Measurements from ENCODE around the gene FIGLA. TPM values are rescaled to one million over a fixed set of nuclear protein-coding genes. Genes with fewer than 3 reads are reported as not detected.

Gene FIGLA
- polyA plus RNA-seq, 4 donors: not detected

DNA sequence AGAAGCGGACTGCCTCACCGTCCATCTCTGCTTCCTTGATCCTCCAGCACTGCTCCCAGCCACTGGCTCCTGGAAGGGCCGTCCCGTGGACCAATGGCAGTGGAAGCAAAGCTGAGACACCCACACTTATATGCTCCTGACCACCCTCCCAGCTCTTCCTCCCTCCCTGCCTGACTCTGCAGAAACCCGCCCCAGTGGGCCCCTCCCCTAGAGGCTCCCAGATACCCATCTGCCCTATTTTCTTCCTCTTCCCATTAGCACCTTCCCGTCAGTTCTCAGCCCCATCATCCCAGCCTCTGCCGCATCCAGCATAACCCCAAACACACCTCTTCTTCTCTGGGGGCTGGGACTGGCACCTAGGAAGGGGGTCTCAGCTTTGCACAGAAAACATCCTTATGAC lies 30.1 kb upstream of the FIGLA start, which contains the start of gene CLEC4F:
Gene CLEC4F (minus strand): TSS at position 101 of the 400 bp plus-strand sequence. CDS start 76 bp downstream, at position 25.
- no peaks in the 10 kb centered on the region for H3K9me3 ChIP-seq (ENCODE audit: control insufficient read depth in 2 of 2, insufficient read depth in 1 of 2, low read depth in 1 of 2, low read length in 1 of 2)
- no peak for FAIRE-seq
- H3K4me3 ChIP-seq (ENCODE audit: low read depth in 1 of 3, low read length in 3 of 3): no peak within 1 kb of the TSS
- H3K4me1 ChIP-seq (ENCODE audit: control insufficient read depth in 3 of 3, insufficient read depth in 2 of 3, low read depth in 1 of 3, low read length in 2 of 3): no peaks in the 10 kb centered on the region
- no peaks in the 10 kb centered on the region for H3K36me3 ChIP-seq (ENCODE audit: control insufficient read depth in 3 of 3, insufficient read depth in 2 of 3, low read depth in 1 of 3, low read length in 3 of 3)
- DNase-seq: no peak
- H3K27me3 ChIP-seq (ENCODE audit: control insufficient read depth in 3 of 3, insufficient read depth in 3 of 3, low read length in 3 of 3): peaks cover 0 to 27% (median 3%) of the 10 kb centered on the region in 3 donors
- 57 to 73% (median 63%) methylated on average over 7 of the region's 7 CpGs for WGBS, 3 donors
- no peak within 1 kb of the TSS for H3K27ac ChIP-seq (ENCODE audit: low read depth in 1 of 3, low read length in 2 of 3)

DNA sequence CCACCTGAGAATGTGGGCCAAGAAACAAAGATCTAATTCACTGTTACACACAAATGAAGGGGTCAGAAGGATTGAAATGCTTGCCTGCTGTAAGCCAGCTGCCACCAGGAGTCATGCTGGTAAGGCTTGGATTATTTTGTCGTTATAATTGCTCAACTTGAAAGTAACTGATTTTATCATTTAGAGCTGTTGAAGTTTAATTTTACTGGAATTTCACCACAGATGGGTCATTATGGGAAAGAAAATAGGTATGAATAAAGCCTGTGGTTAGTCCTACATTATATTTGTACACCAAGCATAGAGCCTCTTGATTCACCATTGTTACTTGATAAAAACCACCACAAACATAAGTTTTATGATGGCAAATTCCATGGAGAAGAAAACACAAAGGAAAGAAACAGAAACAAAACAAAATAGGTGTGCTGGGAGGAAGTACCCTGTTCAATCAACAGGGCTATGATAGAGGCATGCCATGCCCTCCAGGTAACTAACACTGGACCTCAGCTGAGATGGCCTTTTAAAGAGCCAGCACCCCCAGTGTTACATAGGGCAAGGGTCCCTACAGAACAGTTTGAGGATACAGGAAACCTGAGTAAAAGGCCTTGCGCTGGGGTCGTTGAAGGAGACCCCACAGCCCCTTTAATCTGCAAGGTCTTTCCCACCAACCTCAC lies 27.0 kb upstream of the FIGLA start:
- no peak for DNase-seq
- no peaks in the 10 kb centered on the region for H3K4me1 ChIP-seq (ENCODE audit: control insufficient read depth in 3 of 3, insufficient read depth in 2 of 3, low read depth in 1 of 3, low read length in 2 of 3)
- no peaks in the 10 kb centered on the region for H3K9me3 ChIP-seq (ENCODE audit: control insufficient read depth in 2 of 2, insufficient read depth in 1 of 2, low read depth in 1 of 2, low read length in 1 of 2)
- 69 to 82% (median 76%) methylated on average over 3 of the region's 3 CpGs for WGBS, 3 donors
- no peak overlapping the region for H3K4me3 ChIP-seq (ENCODE audit: low read depth in 1 of 3, low read length in 3 of 3)
- no peak for FAIRE-seq
- H3K27ac ChIP-seq (ENCODE audit: low read depth in 1 of 3, low read length in 2 of 3): no peak overlapping the region
- H3K36me3 ChIP-seq (ENCODE audit: control insufficient read depth in 3 of 3, insufficient read depth in 2 of 3, low read depth in 1 of 3, low read length in 3 of 3): no peaks in the 10 kb centered on the region
- peaks cover 0 to 29% (median 3%) of the 10 kb centered on the region in 3 donors for H3K27me3 ChIP-seq (ENCODE audit: control insufficient read depth in 3 of 3, insufficient read depth in 3 of 3, low read length in 3 of 3)

DNA sequence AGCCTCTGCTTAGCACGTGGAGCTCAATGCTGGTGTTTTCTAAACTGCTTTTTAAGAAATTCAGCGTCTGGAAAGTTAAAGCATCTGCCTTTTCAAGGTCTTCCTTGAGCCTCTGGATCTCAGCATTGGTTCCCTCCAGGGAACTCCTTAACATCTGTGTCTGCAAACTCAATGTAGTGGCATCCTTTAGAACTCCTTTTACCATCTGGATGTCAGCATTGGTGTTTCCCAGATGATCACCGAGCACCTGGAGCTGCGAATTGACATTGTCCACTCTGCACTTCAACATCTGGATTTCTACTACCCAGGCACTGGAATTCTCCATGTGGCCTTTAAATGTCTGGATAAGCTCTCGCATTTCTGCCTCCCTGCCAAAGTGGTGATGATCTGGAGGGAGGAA lies 26.3 kb upstream of the FIGLA start:
- DNase-seq: no peak
- no peak overlapping the region for H3K4me3 ChIP-seq (ENCODE audit: low read depth in 1 of 3, low read length in 3 of 3)
- H3K36me3 ChIP-seq (ENCODE audit: control insufficient read depth in 3 of 3, insufficient read depth in 2 of 3, low read depth in 1 of 3, low read length in 3 of 3): no peaks in the 10 kb centered on the region
- H3K4me1 ChIP-seq (ENCODE audit: control insufficient read depth in 3 of 3, insufficient read depth in 2 of 3, low read depth in 1 of 3, low read length in 2 of 3): no peaks in the 10 kb centered on the region
- FAIRE-seq: no peak
- WGBS, 3 donors: 76 to 82% (median 77%) methylated on average over 5 of the region's 5 CpGs
- H3K27me3 ChIP-seq (ENCODE audit: control insufficient read depth in 3 of 3, insufficient read depth in 3 of 3, low read length in 3 of 3): peaks cover 0 to 27% (median 3%) of the 10 kb centered on the region in 3 donors
- H3K9me3 ChIP-seq (ENCODE audit: control insufficient read depth in 2 of 2, insufficient read depth in 1 of 2, low read depth in 1 of 2, low read length in 1 of 2): no peaks in the 10 kb centered on the region
- H3K27ac ChIP-seq (ENCODE audit: low read depth in 1 of 3, low read length in 2 of 3): no peak overlapping the region

DNA sequence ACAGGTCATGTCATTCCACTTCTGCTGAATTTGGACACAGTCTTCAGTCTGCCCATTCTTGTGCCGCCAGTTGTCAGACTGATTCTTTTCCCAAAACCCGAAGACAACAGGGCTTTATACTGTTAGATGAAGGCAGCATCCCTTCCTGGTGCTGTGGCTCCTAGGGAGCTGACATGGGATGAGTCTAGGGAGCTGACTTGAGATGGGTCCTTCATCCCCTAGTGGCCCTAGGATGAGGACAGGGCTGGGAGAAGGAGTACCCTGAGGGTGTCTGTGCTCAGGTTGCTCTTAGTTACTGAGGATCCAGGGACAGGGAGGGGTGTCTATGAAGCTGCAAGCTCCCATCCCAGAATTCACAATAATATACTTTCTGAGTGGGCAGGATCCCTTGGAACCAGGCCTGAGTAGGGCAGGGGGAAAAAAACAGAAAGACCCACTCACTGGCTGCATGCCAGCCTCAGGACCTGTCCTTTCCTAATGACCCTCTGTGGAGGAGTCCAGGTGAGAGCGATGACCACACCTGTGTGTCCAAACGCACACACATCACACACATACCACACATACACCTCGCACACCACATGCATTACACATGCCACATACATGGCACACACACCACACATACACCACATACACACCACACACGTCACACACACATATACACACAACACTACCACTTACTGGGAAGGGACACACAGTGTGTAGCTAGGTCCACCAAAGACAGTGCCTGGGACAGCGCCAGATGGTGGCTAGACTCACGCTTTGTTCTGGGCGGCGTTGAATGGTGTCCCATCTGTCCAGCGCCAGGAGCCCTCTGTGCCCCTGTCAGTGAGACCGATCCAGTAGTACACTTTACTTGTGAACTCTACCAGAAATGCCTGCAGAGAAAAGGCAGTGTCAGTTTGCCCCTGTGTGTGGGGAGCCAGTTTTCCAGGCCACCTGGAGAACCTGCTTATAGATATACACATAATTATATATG lies 18.8 kb upstream of the FIGLA start:
- no peaks in the 10 kb centered on the region for H3K9me3 ChIP-seq (ENCODE audit: control insufficient read depth in 2 of 2, insufficient read depth in 1 of 2, low read depth in 1 of 2, low read length in 1 of 2)
- no peaks in the 10 kb centered on the region for H3K27me3 ChIP-seq (ENCODE audit: control insufficient read depth in 3 of 3, insufficient read depth in 3 of 3, low read length in 3 of 3)
- no peak for FAIRE-seq
- no peaks in the 10 kb centered on the region for H3K4me1 ChIP-seq (ENCODE audit: control insufficient read depth in 3 of 3, insufficient read depth in 2 of 3, low read depth in 1 of 3, low read length in 2 of 3)
- WGBS, 3 donors: 85 to 89% (median 86%) methylated on average over 12 of the region's 12 CpGs
- no peak overlapping the region for H3K4me3 ChIP-seq (ENCODE audit: low read depth in 1 of 3, low read length in 3 of 3)
- DNase-seq: no peak
- H3K27ac ChIP-seq (ENCODE audit: low read depth in 1 of 3, low read length in 2 of 3): no peak overlapping the region
- H3K36me3 ChIP-seq (ENCODE audit: control insufficient read depth in 3 of 3, insufficient read depth in 2 of 3, low read depth in 1 of 3, low read length in 3 of 3): no peaks in the 10 kb centered on the region

DNA sequence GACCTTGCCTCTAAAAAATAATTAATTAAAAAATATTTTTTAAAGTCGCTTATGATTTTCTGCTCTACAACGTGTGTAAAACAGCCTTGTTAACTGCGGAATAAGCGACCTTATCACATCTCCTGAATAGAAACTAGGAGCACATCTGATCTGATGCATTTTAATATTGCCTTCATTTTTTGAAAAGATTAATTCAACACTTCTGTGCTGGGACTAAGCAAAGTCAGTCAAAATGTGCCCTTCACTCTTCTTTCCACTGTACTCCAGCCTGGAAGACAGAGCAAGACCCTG lies 17.3 kb upstream of the FIGLA start:
- Histone ChIP-seq H3K27ac (ENCODE audit: low read depth in 1 of 3, low read length in 2 of 3) (no peak overlapping the region), H3K4me3 (ENCODE audit: low read depth in 1 of 3, low read length in 3 of 3) (no peak overlapping the region), H3K27me3 (ENCODE audit: control insufficient read depth in 3 of 3, insufficient read depth in 3 of 3, low read length in 3 of 3) (no peaks in the 10 kb centered on the region), H3K4me1 (ENCODE audit: control insufficient read depth in 3 of 3, insufficient read depth in 2 of 3, low read depth in 1 of 3, low read length in 2 of 3) (no peaks in the 10 kb centered on the region), H3K36me3 (ENCODE audit: control insufficient read depth in 3 of 3, insufficient read depth in 2 of 3, low read depth in 1 of 3, low read length in 3 of 3) (no peaks in the 10 kb centered on the region), H3K9me3 (ENCODE audit: control insufficient read depth in 2 of 2, insufficient read depth in 1 of 2, low read depth in 1 of 2, low read length in 1 of 2) (no peaks in the 10 kb centered on the region)
- 89% methylated on average over 4 of the region's 4 CpGs for WGBS, 3 donors
- no peak for FAIRE-seq
- no peak for DNase-seq

DNA sequence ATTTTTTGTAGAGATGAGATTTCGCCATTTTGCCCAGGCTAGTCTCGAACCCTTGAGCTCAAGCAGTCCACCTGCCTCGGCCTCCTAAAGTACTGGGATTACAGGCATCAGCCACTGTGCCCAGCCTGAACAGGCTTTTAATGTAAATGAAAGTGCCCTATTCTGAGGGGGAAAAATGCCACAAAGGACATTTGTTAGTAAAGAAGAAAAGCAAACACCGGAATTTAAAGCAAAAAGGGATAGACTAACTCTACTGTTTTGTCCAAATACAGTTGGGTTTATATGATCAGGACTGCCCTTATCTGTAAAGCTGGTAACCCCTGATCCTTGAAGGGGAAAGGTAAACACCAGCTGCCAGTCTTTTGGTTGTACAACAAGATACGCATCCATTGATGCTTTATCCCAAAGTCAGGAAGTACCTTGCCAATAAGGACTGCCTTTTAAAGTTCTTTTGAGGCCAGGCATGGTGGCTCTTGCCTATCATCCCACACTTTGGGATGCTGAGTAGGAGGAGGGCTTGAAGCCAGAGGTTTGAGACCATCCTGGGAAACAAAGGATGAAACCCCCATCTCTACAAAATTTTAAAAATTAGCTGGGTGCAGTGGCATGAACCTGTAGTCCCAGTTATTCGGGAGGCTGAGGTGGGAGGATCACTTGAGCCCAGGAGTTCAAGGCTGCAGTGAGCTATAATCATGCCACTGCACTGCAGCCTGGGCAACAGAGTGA lies 16.8 kb upstream of the FIGLA start:
- Histone ChIP-seq H3K9me3 (ENCODE audit: control insufficient read depth in 2 of 2, insufficient read depth in 1 of 2, low read depth in 1 of 2, low read length in 1 of 2) (no peaks in the 10 kb centered on the region), H3K4me3 (ENCODE audit: low read depth in 1 of 3, low read length in 3 of 3) (no peak overlapping the region), H3K36me3 (ENCODE audit: control insufficient read depth in 3 of 3, insufficient read depth in 2 of 3, low read depth in 1 of 3, low read length in 3 of 3) (no peaks in the 10 kb centered on the region), H3K27ac (ENCODE audit: low read depth in 1 of 3, low read length in 2 of 3) (no peak overlapping the region), H3K27me3 (ENCODE audit: control insufficient read depth in 3 of 3, insufficient read depth in 3 of 3, low read length in 3 of 3) (no peaks in the 10 kb centered on the region), H3K4me1 (ENCODE audit: control insufficient read depth in 3 of 3, insufficient read depth in 2 of 3, low read depth in 1 of 3, low read length in 2 of 3) (no peaks in the 10 kb centered on the region)
- FAIRE-seq (no peak), DNase-seq (no peak)
- 66 to 85% (median 73%) methylated on average over 6 of the region's 6 CpGs for WGBS, 3 donors

DNA sequence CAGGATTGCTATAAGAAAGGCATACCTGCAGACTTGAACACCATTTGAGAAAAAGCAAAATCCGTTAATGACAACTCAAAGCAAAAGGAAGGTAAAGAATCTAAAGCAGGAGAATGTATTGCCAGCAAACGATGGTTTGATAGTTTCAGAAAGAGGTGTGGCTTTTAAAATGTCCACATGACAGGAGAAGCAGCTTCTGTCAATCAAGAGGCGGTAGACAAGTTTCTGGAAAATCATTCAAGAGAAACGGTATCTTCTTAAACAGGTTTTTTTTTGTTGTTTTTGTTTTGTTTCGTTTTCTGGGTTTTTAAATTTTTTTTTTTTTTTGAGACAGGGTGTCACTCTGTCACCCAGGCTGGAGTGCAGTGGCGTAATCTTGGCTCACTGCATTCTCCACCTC lies 16.2 kb upstream of the FIGLA start:
- Histone ChIP-seq H3K27ac (ENCODE audit: low read depth in 1 of 3, low read length in 2 of 3) (no peak overlapping the region), H3K27me3 (ENCODE audit: control insufficient read depth in 3 of 3, insufficient read depth in 3 of 3, low read length in 3 of 3) (no peaks in the 10 kb centered on the region), H3K4me3 (ENCODE audit: low read depth in 1 of 3, low read length in 3 of 3) (no peak overlapping the region), H3K9me3 (ENCODE audit: control insufficient read depth in 2 of 2, insufficient read depth in 1 of 2, low read depth in 1 of 2, low read length in 1 of 2) (no peaks in the 10 kb centered on the region), H3K36me3 (ENCODE audit: control insufficient read depth in 3 of 3, insufficient read depth in 2 of 3, low read depth in 1 of 3, low read length in 3 of 3) (no peaks in the 10 kb centered on the region), H3K4me1 (ENCODE audit: control insufficient read depth in 3 of 3, insufficient read depth in 2 of 3, low read depth in 1 of 3, low read length in 2 of 3) (no peaks in the 10 kb centered on the region)
- DNase-seq (no peak), FAIRE-seq (no peak)
- 42 to 58% (median 45%) methylated on average over 6 of the region's 6 CpGs for WGBS, 3 donors

DNA sequence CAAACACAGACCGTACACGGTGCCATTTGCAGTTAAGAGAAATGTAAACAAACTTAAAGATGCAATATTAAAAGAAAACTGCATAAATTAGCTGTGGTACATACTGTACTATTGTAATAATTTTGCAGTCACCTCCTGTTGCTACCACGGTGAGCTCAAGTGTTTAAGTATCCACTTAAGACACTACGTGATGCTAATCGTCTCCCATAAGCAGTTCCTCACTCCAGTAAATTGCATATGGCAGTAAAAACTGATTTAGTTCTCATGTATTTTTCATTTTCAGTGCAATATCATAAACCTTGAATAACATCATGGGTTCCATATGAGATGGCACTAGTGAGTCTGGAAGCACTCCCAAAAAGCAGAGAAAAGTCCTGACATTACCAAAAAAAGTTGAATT lies 15.6 kb upstream of the FIGLA start:
- no peaks in the 10 kb centered on the region for H3K27me3 ChIP-seq (ENCODE audit: control insufficient read depth in 3 of 3, insufficient read depth in 3 of 3, low read length in 3 of 3)
- FAIRE-seq (no peak), DNase-seq (no peak)
- WGBS, 3 donors: 63 to 78% (median 69%) methylated on average over 5 of the region's 5 CpGs
- H3K36me3 ChIP-seq (ENCODE audit: control insufficient read depth in 3 of 3, insufficient read depth in 2 of 3, low read depth in 1 of 3, low read length in 3 of 3): no peaks in the 10 kb centered on the region
- no peak overlapping the region for H3K27ac ChIP-seq (ENCODE audit: low read depth in 1 of 3, low read length in 2 of 3)
- no peaks in the 10 kb centered on the region for H3K4me1 ChIP-seq (ENCODE audit: control insufficient read depth in 3 of 3, insufficient read depth in 2 of 3, low read depth in 1 of 3, low read length in 2 of 3)
- H3K9me3 ChIP-seq (ENCODE audit: control insufficient read depth in 2 of 2, insufficient read depth in 1 of 2, low read depth in 1 of 2, low read length in 1 of 2): no peaks in the 10 kb centered on the region
- H3K4me3 ChIP-seq (ENCODE audit: low read depth in 1 of 3, low read length in 3 of 3): no peak overlapping the region

Measured in small intestine (tissue), 7 donors.